ENCODE measurements around the gene TNS3.

TNS3 gene

GRCh38 chr7:47360301-47360900, 221.5 kb downstream of the TNS3 start:
- H2AFZ ChIP-seq (ENCODE audit: low read depth, low read length) = no peak overlapping the region
- WGBS = 97% methylated on average over 11 of the region's 11 CpGs

GRCh38 chr7:47358944-47359588, 222.8 kb downstream of the TNS3 start:
- H3K9ac ChIP-seq (ENCODE audit: low read length) = no peak overlapping the region
- H2BK15ac ChIP-seq (ENCODE audit: low read depth, poor library complexity, severe bottlenecking) = no peak overlapping the region
- peaks cover 0 to 25% of the 10 kb centered on the region in 2 experiments for H3K27me3 ChIP-seq (ENCODE audit: control insufficient read depth in 1 of 2, insufficient read depth in 1 of 2, low read length in 2 of 2)
- H2BK120ac ChIP-seq (ENCODE audit: low read depth, low read length) = no peak overlapping the region
- no peak overlapping the region for H3K4me3 ChIP-seq (ENCODE audit: insufficient read depth in 1 of 2, low read depth in 1 of 2, low read length in 2 of 2)
- H2BK5ac ChIP-seq (ENCODE audit: low read depth, low read length, poor library complexity, severe bottlenecking) = no peak overlapping the region
- no peak overlapping the region for H3K23ac ChIP-seq (ENCODE audit: low read length in 2 of 2)
- H3K14ac ChIP-seq (ENCODE audit: low read length in 2 of 2) = no peak overlapping the region
- no peak overlapping the region for H3K4me2 ChIP-seq (ENCODE audit: low read length, poor library complexity, severe bottlenecking)
- WGBS = 92% methylated on average over 8 of the region's 8 CpGs
- no peak overlapping the region for H3K27ac ChIP-seq (ENCODE audit: low read length, poor library complexity, severe bottlenecking)
- H2BK12ac ChIP-seq (ENCODE audit: low read length in 2 of 2) = no peak overlapping the region
- peaks cover 24% of the 10 kb centered on the region for H3K4me1 ChIP-seq (ENCODE audit: control insufficient read depth, insufficient read depth, low read depth, low read length)
- H2AFZ ChIP-seq (ENCODE audit: low read depth, low read length) = no peak overlapping the region
- H2AK5ac ChIP-seq (ENCODE audit: low read length, severe bottlenecking) = no peak overlapping the region
- no peak overlapping the region for H4K91ac ChIP-seq (ENCODE audit: low read length)
- DNase-seq = no peak
- H3K79me1 ChIP-seq (replicated peaks; ENCODE audit: low read length, poor library complexity, severe bottlenecking) = peaks cover 64% of the 10 kb centered on the region
- no peak overlapping the region for H3K18ac ChIP-seq (ENCODE audit: low read depth in 1 of 2, low read length in 2 of 2)
- H3K9me3 ChIP-seq (ENCODE audit: control insufficient read depth, low read length) = no peaks in the 10 kb centered on the region
- H4K8ac ChIP-seq (ENCODE audit: low read length) = no peak overlapping the region
- H3K36me3 ChIP-seq (ENCODE audit: control insufficient read depth in 1 of 2, insufficient read depth in 2 of 2, low read depth in 1 of 2, low read length in 2 of 2) = peaks cover 0 to 42% of the 10 kb centered on the region in 2 experiments
- H3K4ac ChIP-seq (ENCODE audit: low read depth in 1 of 2, low read length in 2 of 2) = no peak overlapping the region

More at GRCh38 chr7:47360301-47360900, 221.5 kb downstream of the TNS3 start:
- Histone ChIP-seq H2BK15ac (ENCODE audit: low read depth, poor library complexity, severe bottlenecking) (no peak overlapping the region), H3K79me1 (replicated peaks; ENCODE audit: low read length, poor library complexity, severe bottlenecking) (peaks cover 51% of the 10 kb centered on the region), H3K4me1 (ENCODE audit: control insufficient read depth, insufficient read depth, low read depth, low read length) (peaks cover 23% of the 10 kb centered on the region), H4K91ac (ENCODE audit: low read length) (no peak overlapping the region), H3K36me3 (ENCODE audit: control insufficient read depth in 1 of 2, insufficient read depth in 2 of 2, low read depth in 1 of 2, low read length in 2 of 2) (peaks cover 0 to 29% of the 10 kb centered on the region in 2 experiments), H3K4ac (ENCODE audit: low read depth in 1 of 2, low read length in 2 of 2) (no peak overlapping the region), H2AK5ac (ENCODE audit: low read length, severe bottlenecking) (no peak overlapping the region), H4K8ac (ENCODE audit: low read length) (no peak overlapping the region), H3K4me2 (ENCODE audit: low read length, poor library complexity, severe bottlenecking) (no peak overlapping the region), H2BK120ac (ENCODE audit: low read depth, low read length) (no peak overlapping the region), H3K9me3 (ENCODE audit: control insufficient read depth, low read length) (no peaks in the 10 kb centered on the region), H2BK12ac (ENCODE audit: low read length in 2 of 2) (no peak overlapping the region), H3K23ac (ENCODE audit: low read length in 2 of 2) (no peak overlapping the region), H3K4me3 (ENCODE audit: insufficient read depth in 1 of 2, low read depth in 1 of 2, low read length in 2 of 2) (no peak overlapping the region), H2BK5ac (ENCODE audit: low read depth, low read length, poor library complexity, severe bottlenecking) (no peak overlapping the region), H3K9ac (ENCODE audit: low read length) (no peak overlapping the region), H3K14ac (ENCODE audit: low read length in 2 of 2) (no peak overlapping the region), H3K18ac (ENCODE audit: low read depth in 1 of 2, low read length in 2 of 2) (no peak overlapping the region), H3K27me3 (ENCODE audit: control insufficient read depth in 1 of 2, insufficient read depth in 1 of 2, low read length in 2 of 2) (peaks cover 0 to 19% of the 10 kb centered on the region in 2 experiments), H3K27ac (ENCODE audit: low read length, poor library complexity, severe bottlenecking) (no peak overlapping the region)
- no peak for DNase-seq

- no peak overlapping the region for H3K4ac ChIP-seq (ENCODE audit: low read depth in 1 of 2, low read length in 2 of 2)
- H3K36me3 ChIP-seq (ENCODE audit: control insufficient read depth in 1 of 2, insufficient read depth in 2 of 2, low read depth in 1 of 2, low read length in 2 of 2) = peaks cover 0 to 37% of the 10 kb centered on the region in 2 experiments
- no peak overlapping the region for H3K4me3 ChIP-seq (ENCODE audit: insufficient read depth in 1 of 2, low read depth in 1 of 2, low read length in 2 of 2)
- H2BK15ac ChIP-seq (ENCODE audit: low read depth, poor library complexity, severe bottlenecking) = no peak overlapping the region
- H2AFZ ChIP-seq (ENCODE audit: low read depth, low read length) = no peak overlapping the region
- H3K14ac ChIP-seq (ENCODE audit: low read length in 2 of 2) = no peak overlapping the region
- H3K9ac ChIP-seq (ENCODE audit: low read length) = no peak overlapping the region
- H3K9me3 ChIP-seq (ENCODE audit: control insufficient read depth, low read length) = no peaks in the 10 kb centered on the region
- no peak overlapping the region for H4K8ac ChIP-seq (ENCODE audit: low read length)
- no peak overlapping the region for H3K23ac ChIP-seq (ENCODE audit: low read length in 2 of 2)
- no peak overlapping the region for H3K18ac ChIP-seq (ENCODE audit: low read depth in 1 of 2, low read length in 2 of 2)
- no peak overlapping the region for H2BK120ac ChIP-seq (ENCODE audit: low read depth, low read length)
- H4K91ac ChIP-seq (ENCODE audit: low read length) = no peak overlapping the region
- no peak overlapping the region for H2AK5ac ChIP-seq (ENCODE audit: low read length, severe bottlenecking)
- peaks cover 63% of the 10 kb centered on the region for H3K79me1 ChIP-seq (replicated peaks; ENCODE audit: low read length, poor library complexity, severe bottlenecking)
- peaks cover 0 to 25% of the 10 kb centered on the region in 2 experiments for H3K27me3 ChIP-seq (ENCODE audit: control insufficient read depth in 1 of 2, insufficient read depth in 1 of 2, low read length in 2 of 2)
- no peak overlapping the region for H2BK5ac ChIP-seq (ENCODE audit: low read depth, low read length, poor library complexity, severe bottlenecking)
- H3K27ac ChIP-seq (ENCODE audit: low read length, poor library complexity, severe bottlenecking) = no peak overlapping the region
- WGBS = 95% methylated on average over 14 of the region's 14 CpGs
- H3K4me1 ChIP-seq (ENCODE audit: control insufficient read depth, insufficient read depth, low read depth, low read length) = peaks cover 26% of the 10 kb centered on the region
- H3K4me2 ChIP-seq (ENCODE audit: low read length, poor library complexity, severe bottlenecking) = no peak overlapping the region
- no peak for DNase-seq
- H2BK12ac ChIP-seq (ENCODE audit: low read length in 2 of 2) = no peak overlapping the region
Measured at GRCh38 chr7:47358357-47358756, 223.6 kb downstream of the TNS3 start.

GRCh38 chr7:47357863-47358262, 224.0 kb downstream of the TNS3 start:
- Histone ChIP-seq H3K9me3 (ENCODE audit: control insufficient read depth, low read length) (no peaks in the 10 kb centered on the region), H3K4me3 (ENCODE audit: insufficient read depth in 1 of 2, low read depth in 1 of 2, low read length in 2 of 2) (no peak overlapping the region), H2AK5ac (ENCODE audit: low read length, severe bottlenecking) (no peak overlapping the region), H3K23ac (ENCODE audit: low read length in 2 of 2) (no peak overlapping the region), H2BK120ac (ENCODE audit: low read depth, low read length) (no peak overlapping the region), H2BK5ac (ENCODE audit: low read depth, low read length, poor library complexity, severe bottlenecking) (no peak overlapping the region), H3K18ac (ENCODE audit: low read depth in 1 of 2, low read length in 2 of 2) (no peak overlapping the region), H4K91ac (ENCODE audit: low read length) (no peak overlapping the region), H2AFZ (ENCODE audit: low read depth, low read length) (no peak overlapping the region), H3K4me2 (ENCODE audit: low read length, poor library complexity, severe bottlenecking) (no peak overlapping the region), H3K4me1 (ENCODE audit: control insufficient read depth, insufficient read depth, low read depth, low read length) (peaks cover 26% of the 10 kb centered on the region), H2BK12ac (ENCODE audit: low read length in 2 of 2) (no peak overlapping the region), H3K27me3 (ENCODE audit: control insufficient read depth in 1 of 2, insufficient read depth in 1 of 2, low read length in 2 of 2) (peaks cover 0 to 30% of the 10 kb centered on the region in 2 experiments), H3K79me1 (replicated peaks; ENCODE audit: low read length, poor library complexity, severe bottlenecking) (peaks cover 65% of the 10 kb centered on the region), H3K9ac (ENCODE audit: low read length) (no peak overlapping the region), H3K27ac (ENCODE audit: low read length, poor library complexity, severe bottlenecking) (no peak overlapping the region), H2BK15ac (ENCODE audit: low read depth, poor library complexity, severe bottlenecking) (no peak overlapping the region), H3K36me3 (ENCODE audit: control insufficient read depth in 1 of 2, insufficient read depth in 2 of 2, low read depth in 1 of 2, low read length in 2 of 2) (peaks cover 0 to 40% of the 10 kb centered on the region in 2 experiments), H3K14ac (ENCODE audit: low read length in 2 of 2) (no peak overlapping the region), H3K4ac (ENCODE audit: low read depth in 1 of 2, low read length in 2 of 2) (no peak overlapping the region), H4K8ac (ENCODE audit: low read length) (no peak overlapping the region)
- WGBS = 97% methylated on average over 7 of the region's 7 CpGs
- no peak for DNase-seq

Data from mesenchymal stem cell (in vitro differentiated cells and primary cell).